KG1 (cell line): ENCODE measurements around the gene ABHD12.
"Not testable (repeated sequence)": the region's sequence is repeated elsewhere in the genome, so short reads cannot be mapped to it uniquely, and the experiment has no call there.

Experiments used
- DNase-seq: peaks from one replicate; lab custom pipeline; 2025; lab: John Stamatoyannopoulos, UW

Gene ABHD12

GRCh38 chr20:25353747-25354705 is 36.6 kb downstream of the ABHD12 start:
- DNase-seq: no peak

GRCh38 chr20:25353353-25353746 is 37.3 kb downstream of the ABHD12 start:
- DNase-seq: no peak

GRCh38 chr20:25352746-25353145 is 37.9 kb downstream of the ABHD12 start:
- DNase-seq: no peak

- no peak for DNase-seq
Observed at GRCh38 chr20:25351024-25351360, 39.6 kb downstream of the ABHD12 start.

GRCh38 chr20:25346349-25346748 is 44.3 kb downstream of the ABHD12 start:
- no peak for DNase-seq

DNA sequence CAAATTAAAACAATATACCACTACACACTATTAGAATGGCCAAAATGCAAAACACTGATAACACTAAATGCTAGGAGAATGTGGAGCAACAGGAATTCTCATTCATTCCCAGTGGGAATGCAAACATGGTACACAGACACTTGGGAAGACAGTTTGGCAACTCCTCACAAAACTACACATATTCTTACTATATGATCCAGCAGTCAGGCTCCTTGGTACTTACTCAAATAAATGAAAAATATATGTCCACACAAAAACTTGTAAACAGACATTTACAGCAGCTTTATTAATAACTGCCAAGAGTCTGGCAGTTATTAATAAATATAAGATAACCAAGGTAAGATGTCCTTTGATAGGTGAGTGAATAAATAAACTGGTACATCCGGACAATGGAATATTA is 44.9 kb downstream of the ABHD12 start:
- no peak for DNase-seq

- DNase-seq: no peak
Observed at GRCh38 chr20:25344634-25345033, 46.0 kb downstream of the ABHD12 start.

- DNase-seq: no peak
Observed at GRCh38 chr20:25341716-25342680, 48.6 kb downstream of the ABHD12 start.

DNA sequence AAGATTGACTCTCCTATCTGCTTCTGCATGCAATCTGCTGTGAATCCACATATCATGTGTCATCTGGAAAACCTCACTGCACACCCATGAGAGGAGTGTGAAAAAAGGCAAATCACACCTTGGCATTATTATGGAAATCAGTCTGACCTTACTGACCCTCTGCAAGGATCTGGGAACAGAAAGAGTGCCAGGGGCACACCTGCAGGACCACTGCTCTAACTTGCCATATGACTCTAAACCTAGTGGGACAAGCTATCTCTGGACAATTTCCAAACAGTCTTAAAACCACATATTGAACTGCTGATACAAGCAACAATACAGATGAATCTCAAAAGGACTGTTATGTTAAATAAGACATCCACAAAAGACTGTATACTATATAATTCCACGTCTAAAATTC is 50.3 kb downstream of the ABHD12 start:
- no peak for DNase-seq

DNA sequence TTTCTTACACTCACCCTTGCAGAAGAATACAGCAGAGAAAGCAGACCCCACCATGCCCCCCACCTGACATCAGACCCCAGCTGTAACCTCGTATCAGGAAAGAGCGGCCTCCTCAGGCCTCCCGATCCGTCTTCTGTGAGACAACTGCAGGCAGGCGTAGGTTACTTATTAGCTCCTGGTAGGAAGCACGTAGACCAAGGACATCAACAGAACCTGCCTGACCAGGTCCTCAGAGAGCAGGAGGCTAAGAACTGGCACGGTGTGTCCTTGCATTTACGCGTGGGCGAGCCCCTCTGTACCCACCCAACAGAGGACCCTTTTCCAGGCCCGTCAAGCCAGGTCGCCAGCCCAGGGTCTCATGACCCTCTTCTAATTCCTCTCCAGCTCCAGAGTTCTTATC is 51.0 kb downstream of the ABHD12 start:
- no peak for DNase-seq

DNA sequence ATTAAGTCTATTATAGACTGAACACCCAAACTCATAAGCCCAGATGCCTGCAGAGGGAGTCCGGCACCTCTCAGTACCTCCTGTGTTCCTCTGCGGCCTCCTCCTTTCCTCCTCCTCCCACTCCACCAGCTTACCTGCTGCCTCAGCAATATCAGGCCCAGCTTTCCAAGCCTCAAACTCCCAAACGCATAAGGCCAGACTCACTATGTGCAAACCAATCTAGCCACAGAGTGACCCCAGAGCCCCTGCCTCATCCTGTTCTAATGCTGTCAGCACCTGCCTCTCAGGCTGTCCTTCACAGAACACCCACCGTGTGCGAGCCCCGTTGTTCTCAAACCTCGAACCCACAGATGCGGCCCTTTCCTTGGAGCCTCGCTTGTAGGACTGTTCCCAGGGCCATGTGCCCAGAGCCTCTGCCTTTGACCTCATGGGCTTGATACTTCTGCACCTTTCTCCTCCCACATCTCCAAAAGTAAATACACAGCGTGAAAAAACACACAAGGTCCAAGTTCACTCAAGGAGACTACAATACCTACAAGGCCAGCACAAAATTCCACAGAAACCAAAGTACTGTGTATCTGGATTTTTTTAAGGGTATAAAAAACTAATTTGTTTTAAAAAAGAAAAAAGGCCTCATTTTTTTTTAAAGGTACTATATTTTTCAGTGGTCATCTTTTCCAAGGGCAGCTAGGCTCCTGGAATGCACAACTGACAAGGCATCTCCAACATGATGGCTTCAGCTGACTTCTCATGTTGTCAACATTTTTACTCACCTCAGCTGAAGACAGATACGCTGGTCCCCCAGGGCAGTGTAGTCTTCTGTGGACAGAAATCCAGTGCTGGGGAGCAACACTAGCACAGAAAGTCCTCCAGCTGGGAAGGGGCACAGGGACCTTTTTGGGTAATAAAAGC is 52.3 kb downstream of the ABHD12 start:
- no peak for DNase-seq

DNA sequence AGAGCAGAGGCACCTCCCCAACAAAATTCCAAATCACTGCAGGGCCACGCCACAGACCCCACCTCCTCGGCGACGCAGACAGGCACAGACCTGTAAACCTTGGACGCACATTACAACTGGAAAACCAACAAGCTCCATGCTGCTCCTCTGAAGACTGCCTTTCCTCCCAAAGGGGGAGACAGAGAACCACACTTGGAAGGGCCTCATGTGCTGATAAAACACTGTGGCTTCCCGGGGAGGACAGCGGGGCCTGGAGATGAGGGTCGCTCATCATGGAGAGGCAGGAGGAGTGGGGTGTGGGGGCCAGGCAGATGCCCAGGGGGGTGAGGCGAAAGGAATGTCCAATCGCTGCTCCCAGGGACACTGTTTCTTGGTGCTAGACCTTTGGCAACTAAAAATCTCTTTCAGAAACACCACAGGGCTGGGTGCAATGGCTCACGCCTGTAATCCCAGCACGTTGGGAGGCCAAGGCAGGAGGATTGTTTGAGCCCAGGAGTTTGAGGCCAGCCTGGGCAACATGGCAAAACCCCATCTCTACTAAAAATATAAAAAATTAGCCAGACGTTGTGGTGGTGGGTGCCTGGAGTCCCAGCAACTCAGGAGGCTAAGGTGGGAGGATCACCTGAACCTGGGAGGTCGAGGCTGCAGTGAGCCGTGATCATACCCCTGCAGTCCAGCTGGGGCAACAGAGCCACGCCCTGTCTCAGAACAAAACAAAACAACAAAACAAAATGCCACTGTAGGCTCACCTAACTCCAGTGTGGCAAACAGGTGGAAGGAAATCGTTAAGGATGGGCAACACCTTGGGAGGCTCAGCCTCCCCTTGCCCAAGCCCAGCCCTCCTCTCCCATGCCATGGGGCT is 53.8 kb downstream of the ABHD12 start:
- DNase-seq: no peak

GRCh38 chr20:25334972-25335371 is 55.7 kb downstream of the ABHD12 start:
- not testable (repeated sequence) for DNase-seq

DNA sequence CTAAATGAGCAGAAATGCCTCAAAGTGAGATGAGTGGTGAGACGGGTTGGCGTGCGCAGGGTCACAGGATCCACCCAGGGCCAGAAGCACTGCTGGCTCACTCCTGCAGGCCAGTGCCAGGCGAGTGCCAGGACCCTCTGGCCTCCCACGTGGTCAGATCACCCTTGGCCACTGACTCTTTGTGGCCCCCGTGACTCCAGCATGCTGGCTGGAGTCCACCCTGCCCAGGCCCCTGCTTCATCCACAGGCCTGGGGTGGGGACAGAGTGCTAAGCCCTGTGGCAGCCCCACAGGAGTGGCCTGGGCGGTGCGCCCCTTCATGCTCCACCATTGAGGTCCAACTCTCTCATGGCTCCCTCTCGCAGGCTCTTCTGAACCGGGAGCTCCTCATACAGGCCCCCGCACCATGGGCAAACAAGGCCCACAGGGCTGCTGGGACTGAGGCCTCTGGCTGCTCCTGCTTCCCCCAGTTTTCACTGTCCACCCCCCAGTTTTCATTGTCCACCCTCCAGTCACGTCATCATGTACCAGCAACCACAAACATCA is 61.6 kb downstream of the ABHD12 start:
- DNase-seq: no peak

DNA sequence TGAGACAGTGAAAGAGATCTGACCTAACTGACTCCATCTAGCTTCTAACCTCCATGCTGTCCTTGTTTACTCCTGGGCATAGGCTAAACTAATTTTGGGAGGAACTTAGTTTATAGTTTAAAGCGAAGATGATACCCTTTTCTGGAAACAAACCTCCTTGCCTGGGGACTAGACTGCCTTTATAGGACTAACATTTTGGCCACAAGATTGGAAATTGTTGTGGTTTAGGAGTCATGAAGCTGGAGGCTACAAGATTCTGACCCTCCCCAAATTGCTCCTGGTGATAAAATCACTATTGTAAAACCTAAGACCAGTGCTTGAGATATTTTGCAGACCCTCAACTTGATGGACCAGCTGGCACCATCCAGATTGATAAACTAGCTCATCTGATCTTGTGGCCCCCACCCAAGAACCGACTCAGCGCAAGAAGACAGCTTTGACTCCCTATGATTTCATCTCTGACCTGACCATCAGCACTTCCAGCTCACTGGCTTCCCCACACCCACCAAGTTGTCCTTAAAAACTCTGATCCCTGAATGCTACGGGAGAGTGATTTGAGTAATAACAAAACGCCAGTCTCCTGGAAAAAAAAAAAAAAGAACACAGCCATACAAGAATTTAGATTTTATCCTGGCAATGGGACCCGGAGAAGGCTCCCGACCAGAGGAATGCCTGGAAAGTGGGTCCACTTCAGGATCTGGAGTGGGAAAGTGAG is 63.0 kb downstream of the ABHD12 start:
- no peak for DNase-seq

DNA sequence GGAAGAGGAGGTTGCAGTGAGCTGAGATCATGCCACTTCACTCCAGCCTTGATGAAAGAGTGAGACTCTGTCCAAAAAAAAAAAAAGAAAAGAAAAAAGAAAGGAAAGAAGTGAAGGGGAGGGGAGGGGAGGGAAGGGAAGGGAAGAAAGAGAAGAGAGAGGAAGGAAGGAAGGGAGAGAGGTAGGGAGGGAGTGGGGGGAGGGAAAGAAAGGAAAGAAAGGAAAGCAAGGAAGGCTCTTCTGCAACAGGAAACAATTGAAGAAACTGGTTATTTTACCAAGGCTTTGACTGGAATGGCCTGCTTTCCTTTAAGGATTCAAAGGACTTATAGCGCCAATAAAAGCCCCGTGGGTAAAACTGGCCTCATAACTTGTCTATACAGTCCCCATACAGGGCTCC is 64.6 kb downstream of the ABHD12 start:
- no peak for DNase-seq

GRCh38 chr20:25325073-25325472 is 65.6 kb downstream of the ABHD12 start:
- no peak for DNase-seq

DNA sequence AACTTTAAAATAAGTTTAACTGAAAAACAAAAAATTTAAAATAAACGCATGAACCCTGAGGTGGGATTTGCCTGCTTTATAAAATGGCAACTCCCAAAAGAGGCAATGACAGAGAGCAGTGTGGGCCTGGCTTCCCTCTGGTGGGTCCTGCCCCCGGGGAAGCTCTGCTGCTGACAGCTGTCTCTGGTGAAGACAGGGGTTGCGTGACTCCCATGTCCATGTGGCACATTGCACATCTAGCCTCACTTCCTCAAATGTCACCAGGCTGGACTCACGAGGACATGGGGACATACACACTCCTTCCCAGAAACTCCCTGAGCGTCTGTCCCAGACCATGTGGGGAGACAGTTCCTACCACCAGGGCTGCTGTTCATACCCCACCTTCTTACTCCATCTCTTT is 66.2 kb downstream of the ABHD12 start:
- DNase-seq: no peak

- no peak for DNase-seq
Observed at GRCh38 chr20:25323496-25324246, 67.0 kb downstream of the ABHD12 start.
